K562 (cell line): Measurements from ENCODE around the gene PPARD.
"Not testable (repeated sequence)": the region's sequence is repeated elsewhere in the genome, so short reads cannot be mapped to it uniquely, and the experiment has no call there.

Experiments
- CBX5 ChIP-seq: IDR thresholded peaks from 2 replicates; pipeline ENCODE4 v1.6.1; 2014; ENCODE audit warnings: low read depth, borderline replicate concordance
- CBX8 ChIP-seq: fragments of 200-600 bp; sonication (generic); IDR thresholded peaks from 2 replicates; pipeline ENCODE4 v1.6.1; 2012; ENCODE audit warnings: borderline replicate concordance, mixed run types, low read depth, mild to moderate bottlenecking, moderate library complexity, mixed read lengths, low read length, control low read depth, inconsistent platforms; ENCODE audit not compliant: poor library complexity, severe bottlenecking; ENCODE audit errors: extremely low read depth
- FOXM1 ChIP-seq, 2 experiments: fragments of 450-650 bp in 1 of 2; sonication (generic) in 1 of 2; formaldehyde crosslinking in 1 of 2; IDR thresholded peaks; 2 replicates each; pipeline versions ENCODE4 v1.6.1 to v1.9.0; 2017 to 2022; ENCODE audit warnings: low read depth in 2 of 2, mild to moderate bottlenecking in 2 of 2, missing genetic modification reagents in 1 of 2, moderate library complexity in 1 of 2
- HIVEP1 ChIP-seq: fragments of 250-450 bp; sonication (Bioruptor Pico); IDR thresholded peaks from 2 replicates; pipeline ENCODE4 v1.4.0; 2020; ENCODE audit warnings: mild to moderate bottlenecking
- MYC ChIP-seq, 2 experiments: fragments of 250-450 bp in 1 of 2; sonication (Bioruptor Pico) in 1 of 2; IDR thresholded peaks; 2 replicates each; pipeline versions ENCODE4 v1.5.1 to v1.6.1; 2012 to 2021; ENCODE audit warnings: low read depth in 2 of 2, borderline replicate concordance in 1 of 2, improper control_type of control experiment in 1 of 2, low read length in 1 of 2, mild to moderate bottlenecking in 1 of 2, moderate library complexity in 1 of 2
- RAD21 ChIP-seq, 2 experiments: fragments of 250-450 bp in 1 of 2; fragments of 450-650 bp in 1 of 2; sonication (Bioruptor Pico) in 1 of 2; formaldehyde crosslinking in 1 of 2; IDR thresholded peaks in 1 of 2; conservative IDR thresholded peaks in 1 of 2; 2 replicates each; pipeline versions ENCODE4 v1.4.0 to v1.8.0; 2020 to 2022; ENCODE audit warnings: mild to moderate bottlenecking in 2 of 2, moderate library complexity in 1 of 2
- RBM17 ChIP-seq: fragments of 200-400 bp; formaldehyde crosslinking; IDR thresholded peaks from 2 replicates; pipeline ENCODE4 v1.6.1; 2017; ENCODE audit warnings: low read depth, mild to moderate bottlenecking, low read length, borderline replicate concordance
- SP1 ChIP-seq: sonication (generic); formaldehyde crosslinking; IDR thresholded peaks from 2 replicates; pipeline ENCODE4 v1.8.1; 2022; ENCODE audit warnings: mild to moderate bottlenecking, missing genetic modification reagents
- SREBF2 ChIP-seq: sonication (generic); formaldehyde crosslinking; IDR thresholded peaks from 2 replicates; pipeline ENCODE4 v1.4.0; 2020; ENCODE audit warnings: mild to moderate bottlenecking, missing genetic modification reagents
- ZNF143 ChIP-seq: sonication (generic); formaldehyde crosslinking; IDR thresholded peaks from 2 replicates; pipeline ENCODE4 v1.9.0; 2022; ENCODE audit warnings: mild to moderate bottlenecking, missing genetic modification reagents
- TF ChIP-seq, protein P1 (sequence below), 3 experiments: IDR thresholded peaks in 2 of 3; conservative IDR thresholded peaks in 1 of 3; 2 replicates each; pipeline ENCODE4 v1.5.1; 2011 to 2012; ENCODE audit warnings: low read length in 3 of 3, mild to moderate bottlenecking in 3 of 3, control low read depth in 2 of 3, improper control_type of control experiment in 1 of 3, inconsistent platforms in 1 of 3, low read depth in 1 of 3, mixed read lengths in 1 of 3, moderate library complexity in 1 of 3; ENCODE audit not compliant: insufficient read depth in 2 of 3
- TF ChIP-seq, protein P2 (sequence below): fragments of 450-650 bp; conservative IDR thresholded peaks from 2 replicates; pipeline ENCODE4 v1.6.1; 2016; ENCODE audit warnings: missing genetic modification characterization, low read depth, mild to moderate bottlenecking, control low read depth, missing compliant biosample characterization

DNA sequence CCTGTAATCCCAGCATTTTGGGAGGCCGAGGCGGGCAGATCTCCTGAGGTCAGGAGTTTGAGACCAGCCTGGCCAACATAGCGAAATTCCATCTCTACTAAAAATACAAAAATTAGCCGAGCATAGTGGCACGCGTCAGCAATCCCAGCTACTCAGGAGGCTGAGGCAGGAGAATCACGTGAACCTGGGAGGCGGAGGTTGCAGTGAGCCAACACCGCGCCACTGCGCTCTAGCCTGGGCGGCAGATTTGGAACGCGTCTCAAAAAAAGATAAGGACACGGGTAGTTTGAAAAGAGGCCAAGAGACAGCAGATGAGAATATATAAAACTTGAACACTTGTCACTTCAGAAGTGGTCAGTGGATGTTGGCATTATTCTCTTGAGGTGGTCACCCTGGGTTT is 35.2 kb upstream of the PPARD start:
- not testable (repeated sequence) for TF ChIP-seq FOXM1 (IDR thresholded peaks at IDR 0.05; ENCODE audit: low read depth); FOXM1 (CRISPR knock-in tag; IDR thresholded peaks at IDR 0.05; ENCODE audit: low read depth); RAD21 (CRISPR knock-in tag; conservative IDR thresholded peaks at IDR 0.05 in 1 of 2, IDR thresholded peaks at IDR 0.05 in 1 of 2); HIVEP1 (CRISPR knock-in tag); CBX8; CBX5; ZNF143 (CRISPR knock-in tag); SREBF2 (CRISPR knock-in tag); MYC (IDR thresholded peaks at IDR 0.05; ENCODE audit: low read depth, low read length); MYC (CRISPR knock-in tag; IDR thresholded peaks at IDR 0.05; ENCODE audit: borderline replicate concordance, low read depth); SP1; RBM17
- TF ChIP-seq, protein P1, sequence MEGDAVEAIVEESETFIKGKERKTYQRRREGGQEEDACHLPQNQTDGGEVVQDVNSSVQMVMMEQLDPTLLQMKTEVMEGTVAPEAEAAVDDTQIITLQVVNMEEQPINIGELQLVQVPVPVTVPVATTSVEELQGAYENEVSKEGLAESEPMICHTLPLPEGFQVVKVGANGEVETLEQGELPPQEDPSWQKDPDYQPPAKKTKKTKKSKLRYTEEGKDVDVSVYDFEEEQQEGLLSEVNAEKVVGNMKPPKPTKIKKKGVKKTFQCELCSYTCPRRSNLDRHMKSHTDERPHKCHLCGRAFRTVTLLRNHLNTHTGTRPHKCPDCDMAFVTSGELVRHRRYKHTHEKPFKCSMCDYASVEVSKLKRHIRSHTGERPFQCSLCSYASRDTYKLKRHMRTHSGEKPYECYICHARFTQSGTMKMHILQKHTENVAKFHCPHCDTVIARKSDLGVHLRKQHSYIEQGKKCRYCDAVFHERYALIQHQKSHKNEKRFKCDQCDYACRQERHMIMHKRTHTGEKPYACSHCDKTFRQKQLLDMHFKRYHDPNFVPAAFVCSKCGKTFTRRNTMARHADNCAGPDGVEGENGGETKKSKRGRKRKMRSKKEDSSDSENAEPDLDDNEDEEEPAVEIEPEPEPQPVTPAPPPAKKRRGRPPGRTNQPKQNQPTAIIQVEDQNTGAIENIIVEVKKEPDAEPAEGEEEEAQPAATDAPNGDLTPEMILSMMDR (IDR thresholded peaks at IDR 0.05 in 2 of 3, conservative IDR thresholded peaks at IDR 0.05 in 1 of 3; ENCODE audit: insufficient read depth in 2 of 3, low read depth in 1 of 3, low read length in 3 of 3): not testable (repeated sequence)
- TF ChIP-seq, protein P2, sequence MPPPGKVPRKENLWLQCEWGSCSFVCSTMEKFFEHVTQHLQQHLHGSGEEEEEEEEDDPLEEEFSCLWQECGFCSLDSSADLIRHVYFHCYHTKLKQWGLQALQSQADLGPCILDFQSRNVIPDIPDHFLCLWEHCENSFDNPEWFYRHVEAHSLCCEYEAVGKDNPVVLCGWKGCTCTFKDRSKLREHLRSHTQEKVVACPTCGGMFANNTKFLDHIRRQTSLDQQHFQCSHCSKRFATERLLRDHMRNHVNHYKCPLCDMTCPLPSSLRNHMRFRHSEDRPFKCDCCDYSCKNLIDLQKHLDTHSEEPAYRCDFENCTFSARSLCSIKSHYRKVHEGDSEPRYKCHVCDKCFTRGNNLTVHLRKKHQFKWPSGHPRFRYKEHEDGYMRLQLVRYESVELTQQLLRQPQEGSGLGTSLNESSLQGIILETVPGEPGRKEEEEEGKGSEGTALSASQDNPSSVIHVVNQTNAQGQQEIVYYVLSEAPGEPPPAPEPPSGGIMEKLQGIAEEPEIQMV (tag): not testable (repeated sequence)
